SK-N-DZ (cell line): ENCODE data around the gene PLXNB2.

Experiments used
- DNase-seq: peaks from one replicate; pipeline ENCODE4 v3.0.0-alpha.2; 2015; ENCODE audit warnings: low spot score

The PLXNB2 gene

GRCh38 chr22:50232481-50233151 is 74.8 kb downstream of the PLXNB2 start:
- no peak for DNase-seq

- DNase-seq: no peak
These were observed 78.1 kb downstream of the PLXNB2 start for GRCh38 chr22:50229370-50229769.

- no peak for DNase-seq
These were observed 79.1 kb downstream of the PLXNB2 start for GRCh38 chr22:50228366-50228765.

GRCh38 chr22:50227579-50228215 is 79.7 kb downstream of the PLXNB2 start:
- no peak for DNase-seq

GRCh38 chr22:50226875-50227165 is 80.6 kb downstream of the PLXNB2 start:
- DNase-seq: no peak

- no peak for DNase-seq
These were observed 81.2 kb downstream of the PLXNB2 start for GRCh38 chr22:50226063-50226874.

GRCh38 chr22:50225200-50225969 is 82.1 kb downstream of the PLXNB2 start:
- no peak for DNase-seq
